Measurements from ENCODE around the gene CDK2.
"Not testable (repeated sequence)": the region's sequence is repeated elsewhere in the genome, so short reads cannot be mapped to it uniquely, and the experiment has no call there.

CDK2 gene

GRCh38 chr12:55938826-55939501 lies 27.7 kb upstream of the CDK2 start:
- DNase-seq (ENCODE audit: low read depth), result no peak

- DNase-seq (ENCODE audit: low read depth), result no peak
These were observed 26.4 kb upstream of the CDK2 start for GRCh38 chr12:55940065-55940732.

DNA sequence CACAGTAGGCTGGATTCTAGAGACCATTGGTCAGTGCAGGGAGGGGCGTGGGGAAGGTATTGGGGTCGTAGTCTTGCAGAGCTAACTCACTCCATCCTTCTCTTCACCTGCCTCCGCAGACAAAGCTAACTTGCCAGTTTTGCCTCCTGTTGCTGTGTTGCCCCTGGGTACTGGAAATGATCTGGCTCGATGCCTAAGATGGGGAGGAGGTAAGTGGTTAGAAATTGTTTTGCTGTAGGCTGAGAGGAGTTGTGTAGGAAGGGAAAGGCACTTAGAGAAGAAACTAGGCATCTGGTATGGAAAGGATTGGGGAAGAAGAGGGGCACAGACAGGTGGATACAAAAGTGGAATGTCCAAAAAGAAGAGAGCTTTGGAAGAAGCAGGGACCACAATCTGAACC lies 24.6 kb upstream of the CDK2 start:
- DNase-seq (ENCODE audit: low read depth), result no peak

DNA sequence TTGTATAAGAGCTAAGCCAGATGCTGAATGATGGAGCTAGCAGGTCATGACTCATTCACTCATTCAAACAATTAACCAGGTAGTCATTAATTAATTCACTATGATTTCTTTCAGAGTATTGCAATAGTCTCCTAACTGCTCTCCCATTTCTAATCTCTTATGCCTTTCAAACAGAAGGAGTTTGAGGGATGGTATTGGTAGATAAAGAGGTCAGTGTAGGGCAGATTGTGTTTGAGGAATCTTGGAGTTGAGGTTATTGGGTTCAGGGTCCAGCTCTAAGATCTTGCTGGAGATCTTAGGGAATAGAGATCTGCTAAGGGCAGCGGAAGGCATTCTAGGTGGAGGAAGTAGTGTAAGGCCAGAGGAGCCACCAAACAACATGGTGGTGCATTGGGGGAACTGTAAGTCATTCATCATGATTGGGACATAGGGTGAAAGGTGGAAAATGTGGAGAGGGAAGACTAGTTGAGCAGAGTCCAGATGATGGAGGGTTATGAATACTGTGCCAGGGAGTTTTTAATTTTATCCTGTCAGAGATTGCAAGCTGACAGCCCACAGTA lies 24.0 kb upstream of the CDK2 start:
- no peak for DNase-seq (ENCODE audit: low read depth)

DNA sequence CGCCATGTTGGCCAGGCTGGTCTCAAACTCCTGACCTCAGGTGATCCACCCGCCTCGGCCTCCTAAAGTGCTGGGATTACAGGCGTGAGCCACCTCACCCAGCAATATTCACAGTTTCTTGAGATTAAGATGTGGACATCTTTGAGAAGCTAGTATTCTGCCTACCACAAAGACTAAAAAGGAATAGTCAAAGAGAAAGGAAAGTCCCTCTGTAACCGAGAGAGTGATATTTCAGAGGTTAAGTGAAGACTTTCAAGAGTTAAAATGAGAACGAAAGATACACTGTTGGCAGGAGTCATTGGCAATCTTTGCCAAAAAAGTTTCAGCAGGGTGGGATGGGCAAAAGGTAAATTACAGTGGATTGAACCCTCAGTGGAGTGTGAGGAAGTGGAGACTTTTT lies 20.1 kb upstream of the CDK2 start:
- no peak for DNase-seq (ENCODE audit: low read depth)

GRCh38 chr12:55955344-55955743 lies 11.3 kb upstream of the CDK2 start:
- no peak for DNase-seq (ENCODE audit: low read depth)

DNA sequence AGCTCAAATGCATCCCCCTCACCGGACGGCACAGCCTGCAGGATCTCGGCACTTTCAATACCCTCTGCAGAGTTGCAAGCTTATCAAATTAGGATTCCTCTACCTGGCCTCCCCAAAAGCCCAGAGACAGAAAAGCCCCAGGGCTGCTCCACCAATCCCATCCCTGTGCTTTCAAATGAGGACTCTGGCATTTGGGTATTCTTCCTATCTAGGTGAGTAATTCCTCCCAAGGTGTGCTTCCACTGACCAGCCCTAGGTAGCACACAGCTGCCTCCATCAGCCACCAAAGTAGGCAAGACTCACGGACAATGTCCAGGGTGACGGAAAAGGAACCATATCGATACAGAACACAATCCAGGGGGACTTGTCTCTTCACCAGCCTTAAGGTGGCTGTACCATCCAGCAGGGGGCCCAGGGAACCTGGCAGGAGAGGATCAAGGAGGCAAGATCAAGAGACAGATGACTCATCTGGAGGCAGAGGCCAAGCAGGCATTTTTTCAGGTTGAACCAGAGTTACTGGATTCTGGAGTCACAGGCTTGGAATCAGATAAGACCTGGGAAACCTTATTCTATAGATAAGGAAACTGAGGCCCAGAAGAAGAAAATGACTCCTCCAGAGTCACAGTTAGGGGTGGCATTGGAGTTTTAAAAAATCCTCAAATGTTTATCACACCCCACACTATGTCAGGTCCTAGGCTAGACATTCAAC lies 10.7 kb upstream of the CDK2 start:
- no peak for DNase-seq (ENCODE audit: low read depth)

DNA sequence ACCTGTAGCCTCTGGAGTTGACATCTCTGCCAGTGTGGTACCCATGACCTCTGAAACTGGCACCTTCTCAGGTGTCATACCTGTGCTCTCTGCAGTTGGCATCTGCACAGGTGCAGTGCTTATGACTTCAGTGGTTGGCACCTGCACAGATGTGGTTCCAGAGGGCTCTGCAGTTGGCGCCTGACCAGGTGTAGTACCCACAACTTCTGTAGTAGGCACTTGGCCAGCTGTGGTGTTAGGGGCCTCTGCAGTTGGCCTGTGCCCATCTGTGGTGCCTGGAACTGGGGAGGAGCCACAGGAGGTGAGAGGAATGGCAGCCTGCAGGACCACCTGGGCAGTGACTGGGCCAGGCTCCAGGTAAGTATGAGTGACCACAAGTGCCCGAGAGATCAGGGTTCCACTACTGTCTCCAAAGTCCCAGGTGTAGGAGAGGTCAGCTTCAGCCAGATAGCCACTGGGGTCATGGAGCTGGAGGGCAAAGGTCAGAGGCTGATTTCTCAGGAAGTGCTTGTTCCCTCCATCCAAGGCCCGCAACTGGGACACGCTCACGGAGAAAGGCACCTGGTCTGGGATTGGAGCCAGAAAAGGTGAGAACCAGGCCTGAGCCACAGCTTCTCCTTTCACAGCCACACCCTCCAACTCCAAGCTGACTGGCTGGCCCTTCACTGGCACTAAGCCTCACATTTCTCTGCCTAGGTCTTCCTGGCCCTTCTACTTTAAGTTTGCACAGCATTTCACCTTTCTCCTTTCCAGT lies 9.3 kb upstream of the CDK2 start:
- DNase-seq (ENCODE audit: low read depth), result no peak

DNA sequence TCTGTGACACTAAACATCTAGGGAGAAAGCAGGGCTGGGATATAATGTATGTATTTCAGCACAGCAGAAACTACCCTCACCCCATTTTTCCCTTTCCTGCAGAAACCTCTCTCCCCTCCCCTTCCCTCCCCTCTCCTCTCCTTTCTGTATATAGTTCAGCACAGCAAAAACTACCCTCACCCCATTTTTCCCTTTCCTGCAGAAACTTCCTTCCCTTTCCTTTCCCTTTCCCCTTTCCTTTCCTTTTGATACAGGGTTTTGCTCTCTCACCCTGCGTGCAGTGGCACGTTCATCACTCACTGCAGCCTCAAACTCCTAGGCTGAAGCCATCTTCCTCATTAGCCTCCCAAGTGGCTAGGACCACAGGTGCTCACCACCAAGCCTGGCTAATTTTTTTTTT lies 2.9 kb upstream of the CDK2 start:
- DNase-seq (ENCODE audit: low read depth), result no peak

GRCh38 chr12:55965240-55965639 lies 1.4 kb upstream of the CDK2 start:
- DNase-seq (ENCODE audit: low read depth), result no peak

DNA sequence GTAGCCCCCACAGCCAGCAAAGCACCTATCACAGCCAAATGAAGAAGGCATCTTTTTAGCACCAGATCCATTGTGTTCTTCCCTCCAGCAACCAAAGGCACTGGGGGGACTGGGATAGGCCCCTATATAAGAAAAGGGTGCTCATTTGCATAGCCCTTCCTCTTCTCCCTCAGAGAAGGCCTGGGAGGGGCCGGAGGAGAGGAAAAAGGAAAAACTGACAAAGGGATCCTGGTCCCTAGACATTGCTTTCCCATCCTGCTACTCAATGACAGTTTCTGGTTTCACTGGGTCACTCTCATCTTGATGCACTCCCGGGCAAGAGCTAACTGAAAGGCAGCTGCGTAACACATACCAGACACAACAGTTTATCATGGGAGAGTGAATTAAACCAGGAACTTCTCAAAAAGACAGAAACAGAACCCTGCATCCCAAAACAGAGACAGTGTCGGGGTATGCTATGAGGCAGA lies 656 bp upstream of the CDK2 start, which contains the start of gene PMEL:
Gene PMEL (minus strand): TSS at position 102 of the 467 bp plus-strand sequence. CDS start 31 bp downstream, at position 71.
- DNase-seq (ENCODE audit: low read depth), result no peak

- no peak for DNase-seq (ENCODE audit: low read depth)
These were observed 2.7 kb downstream of the CDK2 start for GRCh38 chr12:55969356-55969755.

GRCh38 chr12:55970775-55971174 lies 4.1 kb downstream of the CDK2 start:
- DNase-seq (ENCODE audit: low read depth), result no peak

- DNase-seq (ENCODE audit: low read depth), result peak; percentile 63
These were observed 5.4 kb downstream of the CDK2 start for GRCh38 chr12:55972042-55972441.

DNA sequence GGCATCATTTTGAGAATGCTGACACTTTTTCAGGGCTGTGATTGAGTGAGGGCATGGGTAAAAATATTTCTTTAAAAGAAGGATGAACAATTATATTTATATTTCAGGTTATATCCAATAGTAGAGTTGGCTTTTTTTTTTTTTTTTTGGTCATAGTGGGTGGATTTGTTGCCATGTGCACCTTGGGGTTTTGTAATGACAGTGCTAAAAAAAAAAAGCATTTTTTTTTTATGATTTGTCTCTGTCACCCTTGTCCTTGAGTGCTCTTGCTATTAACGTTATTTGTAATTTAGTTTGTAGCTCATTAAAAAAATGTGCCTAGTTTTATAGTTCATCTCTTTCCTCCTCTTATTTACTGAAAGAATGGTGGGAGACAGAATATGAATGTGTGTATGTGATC lies 5.8 kb downstream of the CDK2 start:
- no peak for DNase-seq (ENCODE audit: low read depth)

- no peak for DNase-seq (ENCODE audit: low read depth)
These were observed 6.4 kb downstream of the CDK2 start for GRCh38 chr12:55972911-55973598.

GRCh38 chr12:55973599-55974307 lies 7.1 kb downstream of the CDK2 start, which contains the start of gene RAB5B:
Gene RAB5B, plus strand, starts transcription at chr12:55974078. Its CDS starts 12,883 bp downstream, at chr12:55986961.
- peak; percentile 100 for DNase-seq (ENCODE audit: low read depth)

DNA sequence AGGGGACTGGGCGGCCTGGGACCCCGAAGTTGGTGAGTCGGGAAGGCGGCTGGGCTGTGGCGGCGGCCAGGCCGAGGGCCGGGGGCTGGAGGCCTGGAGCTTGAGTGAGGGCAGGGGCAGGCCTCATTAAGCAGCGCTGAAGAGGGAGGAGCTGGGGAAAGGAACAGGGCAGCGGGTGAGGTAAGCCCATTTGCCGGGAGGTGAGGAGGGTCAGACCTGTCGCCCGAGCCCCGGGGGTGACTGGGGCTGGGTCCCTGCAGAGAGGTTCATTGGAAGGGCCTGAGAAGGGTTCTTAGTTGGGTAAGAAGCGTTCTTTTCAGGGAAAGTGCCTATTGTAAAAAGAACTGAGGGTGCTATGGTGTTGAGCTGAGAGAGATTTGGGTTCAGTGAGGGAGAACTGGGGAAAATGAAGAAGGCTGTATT lies 7.7 kb downstream of the CDK2 start:
- no peak for DNase-seq (ENCODE audit: low read depth)

DNA sequence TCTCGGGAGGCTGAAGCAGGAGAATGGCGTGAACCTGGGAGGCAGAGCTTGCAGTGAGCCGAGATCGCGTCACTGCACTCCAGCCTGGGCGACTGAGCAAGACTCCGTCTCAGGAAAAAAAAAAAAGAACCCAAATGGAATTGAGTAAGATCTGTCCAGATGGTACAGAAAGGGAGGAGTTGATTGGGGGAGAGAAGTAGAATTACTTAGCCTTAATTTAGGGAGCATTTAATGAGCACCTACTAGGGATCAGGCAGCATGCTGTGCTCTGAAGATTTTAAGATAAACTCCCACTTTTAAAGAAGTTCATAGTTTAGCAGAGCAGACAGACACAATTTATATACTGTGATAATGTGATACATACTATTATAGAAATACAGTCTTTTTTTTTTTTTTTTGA lies 11.8 kb downstream of the CDK2 start:
- no peak for DNase-seq (ENCODE audit: low read depth)

GRCh38 chr12:55979069-55979468 lies 12.4 kb downstream of the CDK2 start:
- DNase-seq (ENCODE audit: low read depth), result no peak

- not testable (repeated sequence) for DNase-seq (ENCODE audit: low read depth)
These were observed 15.3 kb downstream of the CDK2 start for GRCh38 chr12:55981882-55982281.
